22Rv1 (cell line): ENCODE results near the gene ST3GAL3.

Experiments used
- CTCF ChIP-seq: fragments of 450-650 bp; IDR thresholded peaks from 2 replicates; pipeline ENCODE4 v1.5.1; 2017; ENCODE audit warnings: mild to moderate bottlenecking
- ZFX ChIP-seq: fragments of 450-650 bp; IDR thresholded peaks from 2 replicates; pipeline ENCODE4 v1.6.1; 2017; ENCODE audit warnings: antibody characterized with exemption, borderline replicate concordance

GRCh38 chr1:43711049-43711448 lies 3.7 kb downstream of the ST3GAL3 start:
- TF ChIP-seq CTCF (no peak), ZFX (no peak)
